HG03280 (cell line): ENCODE data around the gene ZNF710.
"Not testable (repeated sequence)": the region's sequence is repeated elsewhere in the genome, so short reads cannot be mapped to it uniquely, and the experiment has no call there.

Experiments used
- ATAC-seq: cut with Tn5 transposase; IDR thresholded peaks from one replicate; pipeline ENCODE4 v1.9.1; 2021; ENCODE audit warnings: mild to moderate bottlenecking, moderate library complexity; ENCODE audit not compliant: unreplicated experiment

ZNF710 gene

DNA sequence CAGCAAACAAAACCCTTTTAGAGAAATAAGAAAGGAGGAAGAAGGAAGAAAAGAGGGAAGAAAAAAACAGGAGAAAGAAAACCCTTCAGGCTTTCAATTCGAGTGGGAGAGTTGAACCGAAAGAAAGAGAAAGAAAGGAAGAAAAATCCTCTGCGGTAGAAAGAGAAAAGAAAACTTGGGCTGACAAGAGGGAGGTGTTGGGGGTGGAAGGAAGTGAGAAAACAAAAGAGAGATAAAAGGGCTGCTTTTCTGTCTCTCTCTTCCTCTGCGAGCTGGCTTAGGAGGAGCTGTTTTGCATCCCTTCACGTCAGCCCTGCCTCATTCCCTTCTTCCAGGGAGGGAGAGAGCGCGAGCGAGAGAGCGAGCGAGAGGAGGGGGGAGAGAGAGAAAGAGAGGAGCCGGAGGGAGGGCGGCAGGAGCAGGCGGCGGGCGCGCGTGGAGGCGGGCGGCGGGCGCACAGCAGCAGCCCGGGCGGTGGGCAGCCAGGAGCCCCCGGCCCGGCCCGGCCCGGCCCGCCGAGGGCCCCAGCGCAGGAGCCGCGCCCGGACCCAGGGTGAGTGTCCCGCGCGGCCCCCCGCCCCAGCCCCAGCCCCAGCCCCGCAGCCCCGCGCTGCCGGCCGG is at the start of gene ZNF710:
ZNF710 (plus strand) TSS at position 263 of the 621 bp plus-strand sequence. CDS start 65,814 bp downstream, outside the sequence.
- ATAC-seq: peak; percentile 19

GRCh38 chr15:89954541-89954940 is 46.6 kb upstream of the ZNF710 start:
- ATAC-seq: no peak

DNA sequence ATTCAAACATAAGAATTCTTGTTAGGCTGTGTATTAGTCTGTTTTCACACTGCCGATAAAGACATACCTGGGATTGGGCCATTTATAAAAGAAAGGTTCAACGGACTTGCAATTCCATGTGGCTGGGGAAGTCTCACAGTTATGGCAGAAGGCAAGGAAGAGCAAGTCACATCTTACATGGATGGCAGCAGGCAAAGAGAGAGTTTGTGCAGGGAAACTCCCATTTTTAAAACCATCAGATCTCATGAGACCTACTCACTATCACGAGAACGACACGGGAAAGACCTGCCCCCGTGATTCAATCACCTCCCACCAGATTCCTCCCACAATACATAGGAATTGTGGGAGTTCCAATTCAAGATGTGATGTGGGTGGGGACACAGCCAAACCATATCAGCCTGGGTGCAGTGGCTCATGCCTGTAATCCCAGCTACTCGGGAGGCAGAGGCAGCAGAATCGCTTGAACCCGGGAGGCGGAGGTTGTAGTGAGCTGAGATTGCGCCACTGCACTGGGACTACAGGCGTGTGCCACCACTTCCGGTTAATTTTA is 45.6 kb upstream of the ZNF710 start:
- not testable (repeated sequence) for ATAC-seq

- ATAC-seq: no peak
Observed at GRCh38 chr15:89958107-89958805, 42.9 kb upstream of the ZNF710 start.

- no peak for ATAC-seq
Observed at GRCh38 chr15:89963301-89964231, 37.6 kb upstream of the ZNF710 start.

DNA sequence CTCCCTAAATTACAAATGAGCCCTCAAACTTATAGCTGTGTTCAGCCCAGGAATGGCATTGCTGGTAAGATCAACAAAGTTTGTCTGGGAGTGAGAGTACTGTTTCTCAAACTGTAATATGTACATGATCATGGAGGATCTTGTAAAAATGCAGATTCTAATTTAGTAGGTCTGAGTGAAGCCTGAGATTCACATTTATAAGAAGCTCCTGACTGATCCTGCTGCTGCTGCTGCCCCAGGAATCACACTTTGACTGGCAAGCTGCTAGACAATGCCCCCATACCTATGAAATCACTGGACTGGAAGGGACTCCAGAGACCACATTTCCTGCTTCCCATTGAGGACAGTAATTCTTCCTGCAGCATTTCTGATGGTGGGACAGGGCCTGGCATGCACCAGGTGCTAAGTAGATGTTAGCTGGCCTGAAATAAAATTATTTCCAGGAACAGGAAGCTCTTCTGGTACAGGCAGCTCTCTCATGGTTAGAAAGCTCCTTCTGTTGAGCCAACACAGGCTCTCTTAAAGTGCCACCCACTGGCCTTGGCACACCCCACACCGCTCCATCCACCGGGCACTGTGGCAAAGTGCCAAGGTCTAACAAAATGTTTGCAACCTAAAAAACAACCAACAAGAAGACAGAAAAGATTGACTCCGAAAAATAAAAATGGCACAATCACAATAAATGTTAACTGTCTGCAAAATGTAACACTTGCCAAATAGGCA is 36.7 kb upstream of the ZNF710 start:
- no peak for ATAC-seq

- no peak for ATAC-seq
Observed at GRCh38 chr15:89967881-89968280, 33.2 kb upstream of the ZNF710 start.

GRCh38 chr15:89971592-89971997 is 29.5 kb upstream of the ZNF710 start:
- peak; percentile 98 for ATAC-seq

- no peak for ATAC-seq
Observed at GRCh38 chr15:89972085-89972484, 29.0 kb upstream of the ZNF710 start.

- no peak for ATAC-seq
Observed at GRCh38 chr15:89975482-89976245, 25.5 kb upstream of the ZNF710 start.

- ATAC-seq: no peak
Observed at GRCh38 chr15:89976246-89976600, 24.9 kb upstream of the ZNF710 start.

- ATAC-seq: not testable (repeated sequence)
Observed at GRCh38 chr15:89977836-89978235, 23.3 kb upstream of the ZNF710 start.

DNA sequence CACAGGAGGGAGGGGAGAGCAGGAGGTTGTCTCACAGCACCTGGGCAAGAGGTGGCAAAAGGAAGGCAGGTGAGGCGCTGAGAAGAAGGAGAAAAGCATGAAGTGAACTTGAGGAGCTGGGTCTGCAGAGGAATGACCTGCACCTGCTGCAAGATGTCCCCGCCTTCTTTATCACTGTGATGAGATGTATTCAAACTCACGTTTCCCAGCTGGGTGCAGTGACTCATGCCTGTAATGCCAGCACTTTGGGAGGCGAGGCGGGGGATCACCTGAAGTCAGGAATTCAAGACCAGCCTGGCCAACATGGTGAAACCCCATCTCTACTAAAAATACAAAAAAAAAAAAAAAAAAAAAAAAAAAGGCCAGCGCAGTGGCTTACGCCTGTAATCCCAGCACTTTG is 22.2 kb upstream of the ZNF710 start:
- no peak for ATAC-seq

DNA sequence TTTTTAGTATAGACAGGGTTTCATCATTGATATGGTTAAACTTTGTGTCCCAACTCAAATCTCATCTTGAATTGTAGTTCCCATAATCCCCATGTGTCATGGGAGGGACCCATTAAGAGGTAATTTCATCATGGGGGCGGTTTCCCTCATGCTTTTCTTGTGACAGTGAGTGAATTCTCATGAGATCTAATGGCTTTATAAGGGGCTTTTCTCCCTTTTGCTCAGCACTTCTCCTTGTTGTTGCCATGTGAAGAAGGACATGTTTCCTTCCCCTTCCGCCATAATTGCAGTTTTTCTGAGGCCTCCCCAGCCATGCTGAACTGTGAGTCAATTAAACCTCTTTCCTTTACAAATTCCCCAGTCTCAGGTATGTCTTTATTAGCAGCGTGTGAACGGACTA is 20.2 kb upstream of the ZNF710 start:
- no peak for ATAC-seq

- no peak for ATAC-seq
Observed at GRCh38 chr15:89982315-89983055, 18.6 kb upstream of the ZNF710 start.

DNA sequence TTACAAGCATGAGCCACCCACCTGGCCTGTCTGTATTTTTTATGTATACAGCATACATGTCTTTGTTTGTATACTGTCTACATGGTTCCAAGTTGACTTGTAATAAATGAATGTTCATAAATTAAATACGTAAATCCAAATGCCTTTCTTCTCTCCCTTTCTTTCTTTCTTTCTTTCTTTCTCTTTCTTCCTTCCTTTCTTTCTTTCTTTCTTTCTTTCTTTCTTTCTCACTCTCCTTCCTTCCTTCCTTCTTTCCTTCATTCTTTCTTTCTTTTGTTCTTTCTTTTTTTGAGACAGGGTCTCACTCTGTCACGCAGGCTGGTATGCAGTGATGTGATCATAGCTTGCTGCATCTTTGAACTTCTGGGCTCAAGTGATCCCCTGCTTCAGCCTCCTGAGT is 17.1 kb upstream of the ZNF710 start:
- ATAC-seq: no peak

- ATAC-seq: no peak
Observed at GRCh38 chr15:89984421-89985010, 16.6 kb upstream of the ZNF710 start.

DNA sequence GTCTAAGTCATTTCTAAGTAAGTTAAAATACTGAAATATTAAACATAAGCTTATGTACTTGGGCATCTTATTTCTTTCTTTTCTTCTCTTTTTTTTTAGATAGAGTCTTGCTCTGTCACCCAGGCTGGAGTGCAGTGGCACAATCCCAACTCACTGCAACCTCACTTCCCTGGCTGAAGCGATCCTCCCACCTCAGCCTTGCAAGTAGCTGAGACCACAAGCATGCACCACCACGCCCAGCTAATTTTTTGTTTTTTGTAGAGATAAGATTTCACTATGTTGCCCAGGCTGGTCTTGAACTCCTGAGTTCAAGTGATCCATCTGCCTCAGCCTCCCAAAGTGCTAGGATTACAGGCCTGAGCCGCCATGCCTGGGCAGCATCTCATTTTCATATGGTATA is 16.0 kb upstream of the ZNF710 start:
- ATAC-seq: no peak

- ATAC-seq: no peak
Observed at GRCh38 chr15:89991312-89991711, 9.8 kb upstream of the ZNF710 start.
